K562 (cell line): ENCODE results near the gene ZFP37. TPM values are rescaled to one million over a fixed set of nuclear protein-coding genes. Genes with fewer than 3 reads are reported as not detected.

ENCODE experiments used
- ATF7 ChIP-seq: fragments of 450-650 bp; IDR thresholded peaks from 2 replicates; pipeline ENCODE4 v1.7.1; 2014; ENCODE audit warnings: mild to moderate bottlenecking, moderate library complexity
- DDX20 ChIP-seq: fragments of 450-650 bp; IDR thresholded peaks from 2 replicates; pipeline ENCODE4 v1.6.1; 2016; ENCODE audit warnings: missing genetic modification characterization, low read depth, mild to moderate bottlenecking, missing compliant biosample characterization, moderate library complexity
- ETS1 ChIP-seq: conservative IDR thresholded peaks from 2 replicates; pipeline ENCODE4 v1.6.1; 2011; ENCODE audit warnings: low read depth, mild to moderate bottlenecking, low read length; ENCODE audit not compliant: control insufficient read depth
- GABPA ChIP-seq: fragments of 200-800 bp; sonication (Bioruptor generic); conservative IDR thresholded peaks from 2 replicates; pipeline ENCODE4 v1.6.1; 2016; ENCODE audit warnings: low read depth, missing genetic modification characterization, missing compliant biosample characterization
- IFI16 ChIP-seq: fragments of 250-450 bp; sonication (Bioruptor Pico); IDR thresholded peaks from 2 replicates; pipeline ENCODE4 v2.1.2; 2022; ENCODE audit warnings: mild to moderate bottlenecking, inconsistent platforms
- KDM5B ChIP-seq: fragments of 200-600 bp; sonication (generic); IDR thresholded peaks from 2 replicates; pipeline ENCODE4 v1.6.1; 2012; ENCODE audit warnings: low read depth, mild to moderate bottlenecking, moderate library complexity, low read length, control low read depth, inconsistent platforms; ENCODE audit not compliant: insufficient replicate concordance
- MBD1 ChIP-seq: fragments of 250-450 bp; sonication (Bioruptor Pico); IDR thresholded peaks from 2 replicates; pipeline ENCODE4 v1.8.0; 2022; ENCODE audit warnings: inconsistent platforms
- MED1 ChIP-seq: sonication (generic); formaldehyde crosslinking; IDR thresholded peaks from 2 replicates; pipeline ENCODE4 v1.8.1; 2023; ENCODE audit warnings: missing genetic modification reagents, borderline replicate concordance
- NR2C1 ChIP-seq, 2 experiments: fragments of 450-650 bp; IDR thresholded peaks; 2 replicates each; pipeline ENCODE4 v1.6.1; 2017; ENCODE audit warnings: mild to moderate bottlenecking in 2 of 2, antibody characterized with exemption in 1 of 2, inconsistent platforms in 1 of 2, missing compliant biosample characterization in 1 of 2, missing genetic modification characterization in 1 of 2
- PHF20 ChIP-seq: fragments of 450-650 bp; IDR thresholded peaks from 2 replicates; pipeline ENCODE4 v1.6.1; 2018; ENCODE audit not compliant: partially characterized antibody
- PKNOX1 ChIP-seq: fragments of 450-650 bp; IDR thresholded peaks from 2 replicates; pipeline ENCODE4 v1.6.1; 2016
- PPARD ChIP-seq: fragments of 250-450 bp; sonication (Bioruptor Pico); IDR thresholded peaks from 2 replicates; pipeline ENCODE4 v1.8.0; 2022; ENCODE audit warnings: inconsistent platforms, mild to moderate bottlenecking, moderate library complexity
- RBFOX2 ChIP-seq: fragments of 200-400 bp; formaldehyde crosslinking; IDR thresholded peaks from 2 replicates; pipeline ENCODE4 v1.6.1; 2017; ENCODE audit warnings: low read depth, mild to moderate bottlenecking, low read length, moderate library complexity
- TAF7 ChIP-seq: fragments of 450-650 bp; IDR thresholded peaks from 2 replicates; pipeline ENCODE4 v1.6.1; 2016; ENCODE audit warnings: missing genetic modification characterization, missing compliant biosample characterization
- TCF7L2 ChIP-seq: fragments of 150-350 bp; IDR thresholded peaks from 2 replicates; pipeline ENCODE4 v1.6.1; 2016; ENCODE audit warnings: low read depth, mild to moderate bottlenecking, low read length, moderate library complexity
- ZHX1 ChIP-seq: fragments of 150-350 bp; conservative IDR thresholded peaks from 2 replicates; pipeline ENCODE4 v1.6.1; 2014; ENCODE audit warnings: low read length
- ZNF175 ChIP-seq: fragments of 200-800 bp; sonication (Bioruptor generic); IDR thresholded peaks from 2 replicates; pipeline ENCODE4 v1.6.1; 2016; ENCODE audit warnings: low read depth, mild to moderate bottlenecking, missing genetic modification characterization, missing compliant biosample characterization
- ZNF384 ChIP-seq: IDR thresholded peaks from 2 replicates; pipeline ENCODE4 v1.6.1; 2012; ENCODE audit warnings: low read depth, low read length, improper control_type of control experiment
- ZNF561 ChIP-seq: fragments of 450-650 bp; formaldehyde crosslinking; conservative IDR thresholded peaks from 2 replicates; pipeline ENCODE4 v1.4.0; 2020; ENCODE audit warnings: mild to moderate bottlenecking, moderate library complexity
- ZNF75A ChIP-seq: fragments of 450-650 bp; formaldehyde crosslinking; IDR thresholded peaks from 2 replicates; pipeline ENCODE4 v1.4.0; 2020; ENCODE audit warnings: mild to moderate bottlenecking
- polyA plus RNA-seq, 8 experiments: library from polyadenylated mRNA; depleted of rRNA in 4 of 8; stranded (reverse) in 5 of 8; unstranded in 3 of 8; fragments of >200 nt; fragmentation: Nextera tagmentation in 2 of 8; fragmentation: Illumina TruSeq in 1 of 8; extraction: Ambion mirVana in 2 of 8; extraction: Trizol in 1 of 8; gene quantifications; 2 replicates each; pipeline versions ENCODE4 v1.2.1 to v1.2.3, GENCODE V29; 2011 to 2014; ENCODE audit warnings: inconsistent platforms in 1 of 8, missing spikeins in 1 of 8
- total RNA-seq, 7 experiments: library from RNA; depleted of rRNA in 6 of 7; stranded (reverse); fragments of >200 nt in 6 of 7; fragmentation: Illumina TruSeq in 2 of 7; extraction: Trizol in 2 of 7; gene quantifications; 2 replicates each; pipeline versions ENCODE4 v1.2.1 to v1.2.3, GENCODE V29; 2011 to 2021; ENCODE audit warnings: low replicate concordance in 1 of 7

The ZFP37 gene
- total and polyA plus RNA-seq, 9 of the 15 experiments (the other 6 are each of a cell fraction or from before 2014, with no cell fraction given), result 0.03 to 0.33 (median 0.14) TPM; not detected in 1

GRCh38 chr9:113056191-113057106 lies at the start of gene ZFP37 (continued):
- no peak; the same call in 1 of the 2 replicates for TF ChIP-seq MBD1
- TF ChIP-seq PHF20, result peak; percentile 86
- TF ChIP-seq ATF7, result peak; percentile 43; the same call in 1 of the 2 replicates
- 0 out of 2 replicates have a peak, but pooled peaks have one; percentile 7 for TF ChIP-seq PKNOX1
- TF ChIP-seq TAF7, result 0 out of 2 replicates have a peak, but pooled peaks have one; percentile 7
- TF ChIP-seq NR2C1 (IDR thresholded peaks at IDR 0.05), result peak; percentile 86
- peak; percentile 39; the same call in 1 of the 2 replicates for TF ChIP-seq NR2C1 (tag; IDR thresholded peaks at IDR 0.05)
- peak; percentile 95 for TF ChIP-seq TCF7L2
- no peak for TF ChIP-seq MED1 (CRISPR knock-in tag)
- peak; percentile 93 for TF ChIP-seq ETS1
- no peak for TF ChIP-seq ZNF384
- no peak for TF ChIP-seq IFI16 (CRISPR knock-in tag)
- TF ChIP-seq RBFOX2, result peak; percentile 64
- TF ChIP-seq ZNF561 (CRISPR knock-in tag), result no peak
- TF ChIP-seq ZNF75A (CRISPR knock-in tag), result no peak
- TF ChIP-seq ZHX1, result no peak
- TF ChIP-seq KDM5B, result no peak
- no peak for TF ChIP-seq DDX20
- no peak for TF ChIP-seq PPARD
- TF ChIP-seq ZNF175 (CRISPR knock-in tag), result peak; percentile 78; the same call in 1 of the 2 replicates
- TF ChIP-seq GABPA (tag), result peak; percentile 86
